DMS153 treated with DMSO at 0.1 percent for 48 hours (cell line): ENCODE results near the gene FBXW4.
A peak's percentile ranks its signal among the peaks of the same experiment; 100 is the strongest.
"Not testable (repeated sequence)": the region's sequence is repeated elsewhere in the genome, so short reads cannot be mapped to it uniquely, and the experiment has no call there.

Experiments
- DNase-seq: peaks from one replicate; lab custom pipeline; 2025; ENCODE audit not compliant: unreplicated experiment; lab: John Stamatoyannopoulos, UW

The FBXW4 gene

GRCh38 chr10:101617824-101618568 lies 77.0 kb downstream of the FBXW4 start:
- no peak for DNase-seq

DNA sequence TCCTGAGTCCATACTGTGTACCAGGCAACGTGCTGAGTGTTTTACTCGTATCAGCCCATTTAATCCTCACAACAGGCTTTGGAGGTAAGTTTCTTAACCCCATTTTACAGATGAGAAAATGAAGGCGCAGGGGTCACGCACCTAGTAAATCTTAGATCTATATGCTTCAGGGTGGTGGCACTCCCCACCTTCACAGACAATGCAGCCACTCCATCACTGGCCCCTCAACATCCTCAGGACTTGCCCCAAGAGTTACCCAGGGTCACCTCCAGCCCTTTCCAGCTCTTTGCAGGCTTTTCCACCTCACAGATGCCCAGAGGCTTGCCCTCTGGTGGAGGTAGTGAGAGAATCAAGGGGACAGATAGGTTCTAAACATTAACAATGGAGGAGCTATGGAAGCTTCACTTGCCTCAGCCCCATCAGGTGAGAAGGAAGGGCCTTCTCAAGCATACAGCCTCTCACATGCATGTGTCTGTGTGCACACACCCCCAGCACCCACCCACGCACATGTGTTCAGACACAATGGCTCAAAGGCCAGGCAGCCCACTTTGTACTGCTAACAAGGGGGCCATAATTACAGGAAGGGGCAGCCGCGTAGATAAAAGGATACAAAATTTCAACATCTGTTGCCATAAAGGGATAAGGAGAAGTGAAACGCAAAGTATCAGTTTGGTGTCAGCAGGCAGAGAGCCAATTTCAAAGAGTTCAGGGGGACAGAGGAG lies 77.7 kb downstream of the FBXW4 start:
- DNase-seq: no peak

DNA sequence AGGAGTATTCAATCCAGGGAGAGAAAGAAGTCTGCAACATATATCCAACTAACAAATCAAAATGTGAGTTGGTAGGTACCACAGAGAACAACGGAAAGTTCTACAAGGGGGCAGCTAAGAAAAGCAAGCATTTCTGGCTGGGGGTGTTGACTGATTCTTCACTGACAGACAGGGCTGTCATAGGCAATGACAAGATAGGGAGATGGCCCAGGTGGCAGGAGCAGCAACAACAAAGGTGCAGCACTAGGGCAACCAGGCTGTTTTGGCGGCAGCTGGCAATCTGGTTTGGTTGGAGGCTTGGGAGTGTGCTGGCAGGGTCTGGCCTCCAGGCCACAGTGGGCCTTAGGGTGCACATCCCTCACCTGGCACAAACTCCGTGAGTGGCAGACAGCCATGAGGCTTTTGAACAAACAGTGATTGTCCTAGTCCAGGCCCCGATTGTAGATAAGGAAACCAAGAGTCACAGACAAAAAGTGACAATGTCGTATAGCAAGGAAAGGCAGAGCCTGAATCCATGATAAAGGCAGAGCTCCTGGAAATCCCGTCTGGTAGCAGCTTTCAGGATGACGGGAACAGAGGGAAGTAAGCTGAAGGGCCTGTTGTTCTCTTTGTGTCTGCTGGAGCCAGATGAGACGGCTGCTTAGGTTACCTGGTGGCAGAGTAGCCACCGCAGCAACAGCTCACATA lies 78.4 kb downstream of the FBXW4 start:
- no peak for DNase-seq

DNA sequence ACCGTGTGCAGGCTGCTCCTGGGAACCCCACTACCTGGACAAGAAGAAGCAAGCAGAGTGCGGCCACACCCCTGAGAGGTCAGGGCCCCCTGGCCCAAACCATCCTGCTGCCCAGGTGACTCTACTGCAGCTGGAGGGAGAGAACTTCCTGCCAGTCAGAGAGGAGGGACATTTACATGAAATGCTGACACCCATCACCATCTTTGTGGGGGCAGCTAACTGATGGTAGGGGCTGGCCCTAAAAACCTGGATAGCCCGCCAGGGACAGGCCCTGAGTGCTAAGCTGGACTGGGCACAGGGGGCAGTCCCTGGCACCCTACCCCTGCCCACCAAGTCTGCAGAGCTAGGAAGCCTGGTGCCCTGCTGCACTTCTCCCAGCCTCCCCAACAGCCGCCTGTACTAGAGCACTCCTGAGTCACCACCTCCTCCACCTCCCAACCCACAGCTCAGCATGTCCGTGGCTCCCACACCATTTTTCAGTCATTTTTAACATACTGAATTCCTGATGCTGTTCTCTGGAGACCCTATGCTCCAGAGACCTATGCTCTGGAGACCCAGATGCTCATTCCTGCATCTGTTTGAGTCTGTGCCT lies 79.3 kb downstream of the FBXW4 start:
- DNase-seq: no peak

- DNase-seq: no peak
Observed at GRCh38 chr10:101614663-101615524, 80.1 kb downstream of the FBXW4 start.

DNA sequence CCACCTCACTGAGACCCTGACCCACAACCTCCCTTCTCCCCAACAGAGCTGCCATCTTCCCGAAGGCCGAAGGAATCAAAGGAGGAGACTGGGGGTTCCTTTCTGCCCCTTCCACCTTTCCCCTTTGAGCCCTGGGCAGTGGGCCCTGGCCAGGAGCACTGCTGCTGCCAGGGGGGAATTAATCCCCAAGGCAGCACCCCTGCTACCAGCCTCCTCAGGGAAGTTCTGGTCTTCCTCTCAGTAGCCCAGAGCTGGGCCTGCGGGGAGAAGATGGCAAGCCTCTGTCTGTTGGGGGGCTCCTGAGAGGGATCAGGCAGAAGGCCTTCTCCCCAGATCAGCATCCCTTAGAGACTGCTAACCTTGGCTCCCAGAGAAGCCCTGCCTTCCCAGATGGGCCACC lies 81.3 kb downstream of the FBXW4 start:
- no peak for DNase-seq

DNA sequence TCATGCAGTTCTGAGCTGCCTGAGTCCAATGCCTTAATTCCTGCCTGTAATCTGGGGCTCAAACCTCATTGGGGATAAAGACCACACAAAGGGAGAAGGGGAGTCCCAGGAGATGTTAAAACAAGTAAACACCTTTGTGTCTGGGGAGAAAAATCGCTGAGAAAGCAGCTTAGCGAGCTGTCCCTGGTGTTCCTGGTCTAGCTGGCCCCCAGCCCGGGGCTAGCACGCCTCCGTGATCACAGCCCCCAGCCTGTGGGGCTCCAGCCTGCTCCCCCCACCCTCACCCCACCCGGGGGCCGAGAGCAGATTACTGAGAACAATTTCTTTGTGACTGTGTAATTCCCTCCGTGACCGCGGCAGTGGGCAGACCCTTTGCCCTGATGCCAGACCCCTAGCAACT lies 82.1 kb downstream of the FBXW4 start:
- no peak for DNase-seq

- no peak for DNase-seq
Observed at GRCh38 chr10:101612086-101612485, 82.9 kb downstream of the FBXW4 start.

- no peak for DNase-seq
Observed at GRCh38 chr10:101611096-101611905, 83.7 kb downstream of the FBXW4 start.

DNA sequence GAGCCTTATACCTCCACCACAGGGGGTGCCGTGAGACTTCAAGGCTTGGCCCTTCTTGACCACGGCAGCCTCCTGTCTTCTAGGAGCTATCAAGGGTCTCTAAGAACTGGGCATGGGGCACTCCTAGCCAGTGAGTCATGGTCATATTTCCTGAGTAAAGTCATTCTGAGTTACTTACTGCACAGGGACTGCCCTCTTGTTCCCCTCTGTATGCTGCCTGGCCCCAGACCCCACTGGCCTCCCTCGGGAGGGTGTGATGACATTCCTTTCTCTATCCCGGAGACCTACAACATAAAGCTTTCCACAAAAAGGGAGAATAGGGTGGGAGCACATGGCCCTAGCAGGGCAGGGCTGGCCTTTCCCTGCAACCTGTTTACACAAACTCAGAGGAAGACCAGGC lies 85.5 kb downstream of the FBXW4 start:
- no peak for DNase-seq

GRCh38 chr10:101607124-101607523 lies 87.8 kb downstream of the FBXW4 start:
- DNase-seq: no peak

DNA sequence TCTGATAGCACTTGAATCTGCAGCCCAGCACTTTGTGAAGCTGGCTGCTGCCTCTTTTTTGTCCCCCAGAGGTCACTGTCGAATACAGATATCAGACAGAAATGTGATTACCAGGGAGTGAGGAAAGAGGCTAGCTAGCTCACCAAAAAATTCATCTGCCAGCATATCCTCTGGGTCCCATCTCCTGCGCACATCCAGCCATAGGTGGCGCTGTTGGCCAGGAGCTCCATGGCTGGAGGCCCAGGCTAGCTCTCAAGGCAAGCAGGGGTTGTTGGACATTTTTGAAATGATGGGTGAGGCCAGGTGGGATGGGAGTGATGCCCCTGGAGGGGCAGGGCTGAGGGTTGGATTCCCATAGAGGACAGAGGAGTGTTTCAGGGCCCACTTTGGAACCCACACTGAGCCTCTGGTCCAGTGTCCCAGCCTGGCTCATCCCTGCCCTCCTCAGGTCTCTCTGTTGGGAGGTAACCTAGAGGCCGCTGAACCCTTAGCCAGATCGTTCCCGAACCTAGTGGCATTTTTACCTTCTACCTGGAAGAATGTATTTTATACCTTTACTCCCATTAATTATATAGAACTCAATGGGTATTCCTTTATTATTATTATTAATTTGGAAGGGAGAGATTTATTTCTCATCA lies 92.1 kb downstream of the FBXW4 start:
- peak; percentile 60 for DNase-seq

DNA sequence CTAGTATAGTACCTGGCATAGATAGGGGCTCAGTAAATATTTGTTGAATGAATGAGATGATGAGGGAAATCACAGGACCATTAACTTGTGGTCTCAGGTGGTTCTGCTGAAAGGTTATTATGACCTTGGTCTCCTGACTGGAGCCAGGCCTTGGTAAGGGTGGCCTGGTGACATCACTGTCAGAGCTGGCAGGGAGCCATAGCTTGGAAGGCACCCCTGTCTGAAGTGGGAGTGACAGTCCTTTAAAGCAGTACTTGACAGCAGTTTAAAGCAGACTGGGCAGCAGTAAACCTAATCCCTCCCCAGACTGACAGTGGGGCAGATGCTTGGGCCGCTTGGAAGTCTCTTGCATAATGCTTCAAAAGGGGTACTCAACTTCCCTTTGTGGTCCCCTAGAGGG lies 93.4 kb downstream of the FBXW4 start:
- DNase-seq: peak; percentile 53

GRCh38 chr10:101597091-101597900 lies 97.7 kb downstream of the FBXW4 start:
- no peak for DNase-seq

DNA sequence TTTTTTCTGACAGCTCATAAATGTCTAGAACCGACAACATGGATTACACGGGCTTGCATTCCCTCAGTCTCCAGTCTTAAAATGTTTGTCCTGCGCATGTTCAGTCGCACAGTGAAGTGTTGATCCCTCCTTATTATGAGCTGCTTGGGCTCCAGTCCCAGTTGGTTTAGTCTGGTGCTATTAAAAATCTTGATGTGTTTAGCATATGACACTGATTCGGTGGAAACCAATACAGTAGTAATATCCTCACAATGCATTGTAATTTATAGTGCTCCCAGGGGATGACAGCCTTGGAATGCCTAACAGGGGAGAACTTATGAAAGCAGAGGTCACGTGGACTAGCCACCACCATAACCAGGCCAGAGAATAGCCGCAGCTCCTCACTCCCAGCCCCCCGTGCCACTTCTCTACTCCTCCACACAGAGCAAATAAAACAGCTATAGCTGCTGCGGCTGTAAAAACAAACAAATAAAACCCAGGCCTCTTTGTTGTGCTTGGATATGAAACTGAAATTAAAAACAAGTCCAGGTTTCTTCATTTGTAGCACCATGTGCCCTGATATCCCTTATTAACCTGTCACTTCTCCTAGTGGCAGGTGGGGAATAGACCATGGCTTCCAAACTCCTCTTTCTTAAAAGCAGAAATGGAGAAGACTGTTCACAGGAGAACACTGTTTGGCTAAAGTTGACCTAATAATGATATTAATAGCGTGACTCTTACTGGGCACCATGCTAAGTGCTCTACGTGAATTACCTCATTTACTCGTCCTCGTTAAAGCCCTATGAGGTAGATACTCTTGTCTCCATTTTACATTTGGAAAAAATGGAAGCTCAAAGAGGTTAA lies 99.2 kb downstream of the FBXW4 start:
- DNase-seq: peak; percentile 12

DNA sequence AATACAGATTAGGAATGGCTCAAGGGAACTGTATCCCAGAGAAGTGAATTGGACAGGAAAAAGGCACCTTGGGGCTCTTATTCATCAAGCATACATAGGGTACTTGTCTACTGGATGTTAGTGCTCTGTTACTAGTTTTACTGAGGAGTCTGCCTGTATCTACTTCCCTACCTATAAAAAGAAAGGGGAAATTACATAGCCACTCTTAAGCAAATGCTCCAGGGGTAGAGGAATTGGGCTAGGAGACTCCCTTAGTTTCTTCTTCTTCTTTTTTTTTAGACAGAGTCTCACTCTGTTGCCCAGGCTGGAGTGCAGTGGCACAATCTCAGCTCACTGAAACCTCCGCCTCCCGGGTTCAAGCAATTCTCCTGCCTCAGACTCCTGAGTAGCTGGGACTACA lies 101.6 kb downstream of the FBXW4 start:
- DNase-seq: not testable (repeated sequence)

DNA sequence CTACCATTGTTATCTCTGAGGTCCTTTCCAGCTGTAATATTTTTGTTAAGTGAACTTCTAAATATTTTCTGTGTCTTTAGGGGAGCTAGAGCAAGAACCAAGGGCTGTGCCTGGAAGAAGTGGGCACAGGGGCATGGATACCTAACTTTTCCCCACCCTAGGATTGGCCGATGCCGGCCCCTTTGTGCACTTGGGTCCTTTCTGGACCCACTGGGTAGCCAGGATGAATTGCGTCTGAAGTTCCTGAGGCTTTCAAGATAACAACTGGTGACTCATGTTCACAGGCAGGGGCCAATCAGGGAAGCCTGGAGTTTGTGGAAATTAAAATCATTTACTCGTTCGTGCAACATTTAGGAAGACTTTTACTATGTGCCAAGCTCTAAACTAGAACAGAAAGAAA lies 106.1 kb downstream of the FBXW4 start:
- no peak for DNase-seq
